ENCODE results near the gene RIMS1.
"Not testable (repeated sequence)": the region's sequence is repeated elsewhere in the genome, so short reads cannot be mapped to it uniquely, and the experiment has no call there.

Gene RIMS1

DNA sequence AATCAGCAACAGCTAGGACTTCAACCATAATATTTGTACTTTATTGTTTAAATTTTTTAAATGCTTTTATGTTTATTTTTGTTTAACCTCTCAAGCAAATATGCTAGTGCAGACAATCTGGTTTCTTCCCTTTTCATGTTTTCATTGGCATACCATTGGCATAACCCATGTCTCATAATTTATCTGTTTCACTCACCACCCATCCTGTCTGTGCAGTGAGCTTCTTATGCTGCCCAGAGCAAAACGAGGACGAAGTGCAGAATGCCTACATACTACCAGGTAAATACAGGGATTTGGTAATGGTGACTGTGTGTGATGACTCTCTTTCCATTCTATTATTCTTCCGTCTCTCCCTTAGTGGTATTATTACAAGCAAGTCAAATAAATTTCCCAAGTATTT, 374.1 kb downstream of the RIMS1 start:
- DNase-seq = no peak

- no peak for DNase-seq
These were observed 375.2 kb downstream of the RIMS1 start for GRCh38 chr6:72261554-72261953.

DNA sequence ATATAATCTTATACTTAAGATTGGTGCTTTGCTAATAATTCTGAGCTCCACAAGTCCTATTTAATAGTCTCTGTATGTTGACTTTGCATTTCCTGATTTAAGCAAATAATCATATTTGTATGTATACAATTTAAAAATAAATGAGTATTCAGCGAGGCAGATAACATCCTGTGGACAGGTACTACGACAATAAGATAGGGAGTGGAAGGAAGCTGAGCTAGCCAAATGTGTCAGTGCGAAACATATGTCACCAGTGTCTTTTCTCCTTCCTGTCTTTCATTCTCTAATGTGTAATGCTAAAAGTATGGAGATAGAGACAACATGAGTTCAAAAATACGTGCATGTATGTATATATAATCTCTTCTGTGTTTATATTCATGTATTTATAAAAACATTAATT, 375.9 kb downstream of the RIMS1 start:
- DNase-seq = no peak

GRCh38 chr6:72267470-72267869, 381.1 kb downstream of the RIMS1 start:
- DNase-seq = no peak

DNA sequence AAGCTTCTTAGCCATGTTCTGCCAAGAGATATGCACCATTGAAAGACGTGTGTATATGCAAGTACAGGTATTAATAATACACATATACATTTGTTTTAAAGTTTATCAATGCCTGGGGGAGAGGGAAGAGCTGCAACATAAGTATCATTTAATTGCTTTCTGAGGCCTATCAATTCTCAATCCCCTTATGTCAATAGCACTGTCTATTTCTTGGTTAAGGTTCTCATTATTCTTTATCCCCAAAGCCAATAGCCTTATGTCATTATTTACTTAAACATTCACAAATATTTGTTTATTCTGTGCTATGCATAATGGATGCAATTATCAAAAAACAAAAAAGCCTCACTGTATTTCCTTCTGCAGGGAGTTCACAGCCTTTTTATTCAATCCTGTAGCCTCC, 385.2 kb downstream of the RIMS1 start:
- DNase-seq = no peak

DNA sequence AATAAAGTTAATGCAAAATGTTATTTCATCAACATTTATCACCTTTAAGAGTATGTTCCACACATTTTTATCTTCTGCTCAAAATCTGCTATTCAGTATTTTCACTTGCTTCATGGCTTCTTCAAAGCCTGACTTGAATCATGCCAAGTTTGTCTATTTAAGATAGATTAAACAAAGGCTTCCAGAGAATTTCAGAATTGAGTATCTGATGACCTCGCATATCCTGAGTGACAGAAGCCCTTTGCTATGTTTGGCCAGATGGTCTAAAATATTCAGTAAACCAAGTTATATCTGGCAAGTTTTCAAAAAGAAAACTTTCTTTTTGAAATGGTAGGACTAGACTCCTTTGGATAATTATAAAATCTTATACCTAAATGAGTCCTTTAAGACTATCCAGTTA, 386.6 kb downstream of the RIMS1 start:
- no peak for DNase-seq

- DNase-seq = no peak
These were observed 389.5 kb downstream of the RIMS1 start for GRCh38 chr6:72275888-72276287.

GRCh38 chr6:72282201-72282600, 395.9 kb downstream of the RIMS1 start:
- no peak for DNase-seq

DNA sequence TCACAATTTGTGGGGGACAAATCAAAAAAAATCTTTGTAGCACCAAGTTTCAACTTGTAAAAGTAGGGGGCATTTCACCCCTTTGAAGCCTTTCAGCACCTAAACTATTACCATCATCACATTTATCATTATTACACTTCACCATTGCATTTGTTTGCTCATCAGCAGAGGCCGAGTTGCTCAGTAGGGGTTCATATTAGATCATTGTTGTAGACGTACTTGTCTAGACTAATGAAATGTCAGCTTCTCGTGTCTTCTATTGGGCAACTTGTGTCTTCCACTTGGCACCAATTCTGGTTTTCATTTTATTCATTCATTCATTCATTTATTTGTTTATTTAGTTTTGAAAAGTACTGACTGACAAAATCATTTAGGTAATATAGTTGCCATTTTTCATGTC, 397.2 kb downstream of the RIMS1 start:
- no peak for DNase-seq

GRCh38 chr6:72286911-72287311, 400.6 kb downstream of the RIMS1 start:
- no peak for DNase-seq

DNA sequence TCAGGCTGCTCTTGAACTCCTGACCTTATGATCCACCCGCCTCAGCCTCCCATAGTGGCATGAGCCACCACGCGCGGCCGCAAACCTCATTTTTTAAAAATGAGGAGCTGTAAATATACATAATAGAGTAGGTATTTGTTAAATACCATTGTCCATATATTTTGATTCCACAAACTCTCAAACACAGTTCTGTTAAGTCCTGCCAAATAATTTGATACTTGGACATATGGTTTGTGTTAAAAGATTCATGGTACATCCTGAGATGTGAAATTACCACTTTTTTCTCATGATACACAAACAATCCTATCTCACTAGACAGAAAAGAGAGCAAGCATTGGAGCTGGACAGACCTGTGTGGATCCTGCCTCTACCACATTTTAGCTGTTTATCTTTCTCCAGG, 401.5 kb downstream of the RIMS1 start:
- DNase-seq = no peak

DNA sequence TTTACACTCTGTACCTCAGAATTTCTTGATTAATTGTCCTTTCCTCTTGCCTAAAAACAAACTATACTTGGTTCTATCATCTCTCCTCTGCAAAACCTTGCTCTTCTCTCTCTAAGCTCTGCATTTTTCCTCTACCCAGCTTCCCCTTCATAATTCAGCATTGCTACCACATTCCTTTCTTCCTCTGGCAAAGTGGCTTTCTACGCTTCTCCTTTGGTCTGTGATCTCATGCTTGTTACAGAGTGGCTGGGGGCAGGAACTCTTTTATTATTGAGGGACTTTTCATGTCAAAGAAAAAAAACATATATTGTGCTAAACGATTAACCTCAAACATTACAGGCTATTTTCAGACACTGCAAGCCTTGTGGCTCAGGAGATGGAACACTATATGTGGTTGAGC, 402.2 kb downstream of the RIMS1 start:
- DNase-seq = no peak

- DNase-seq = no peak
These were observed 404.3 kb downstream of the RIMS1 start for GRCh38 chr6:72290620-72291019.

DNA sequence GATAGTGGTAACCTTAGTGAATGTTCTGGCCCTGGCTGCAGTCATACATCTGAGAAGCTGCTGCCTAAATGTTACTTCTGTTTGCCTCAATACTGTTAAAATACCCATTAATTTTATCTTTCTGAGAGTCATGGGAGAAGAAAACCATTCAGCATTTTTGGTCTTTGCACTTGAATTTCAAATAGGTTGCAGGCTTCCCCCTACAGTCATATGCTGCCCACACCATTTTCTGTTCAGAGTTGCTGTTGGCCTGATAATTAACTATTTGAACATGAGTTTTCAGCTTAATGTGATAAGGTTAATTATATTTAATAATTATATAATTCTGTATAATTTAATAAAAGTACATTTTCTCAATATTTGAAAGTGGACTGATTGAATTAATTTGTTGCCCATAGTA, 410.0 kb downstream of the RIMS1 start:
- no peak for DNase-seq

DNA sequence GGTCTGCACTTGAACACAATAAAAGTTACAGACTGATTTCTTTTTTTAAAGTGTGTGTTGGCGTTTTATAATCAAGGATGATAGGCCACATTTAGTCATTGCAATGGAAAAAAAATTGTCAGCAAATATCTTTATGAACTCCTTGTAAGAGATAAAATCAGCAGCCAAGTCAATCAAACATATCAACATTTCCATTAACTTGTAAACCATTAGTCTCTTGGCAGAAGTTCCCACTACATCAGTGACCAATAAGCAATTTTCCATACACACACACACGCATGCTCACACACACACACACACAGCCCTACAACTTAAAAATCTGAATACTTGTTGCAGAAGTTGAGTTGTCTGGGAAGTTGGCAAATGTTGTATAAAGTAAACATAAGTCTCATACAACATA, 419.6 kb downstream of the RIMS1 start:
- no peak for DNase-seq

DNA sequence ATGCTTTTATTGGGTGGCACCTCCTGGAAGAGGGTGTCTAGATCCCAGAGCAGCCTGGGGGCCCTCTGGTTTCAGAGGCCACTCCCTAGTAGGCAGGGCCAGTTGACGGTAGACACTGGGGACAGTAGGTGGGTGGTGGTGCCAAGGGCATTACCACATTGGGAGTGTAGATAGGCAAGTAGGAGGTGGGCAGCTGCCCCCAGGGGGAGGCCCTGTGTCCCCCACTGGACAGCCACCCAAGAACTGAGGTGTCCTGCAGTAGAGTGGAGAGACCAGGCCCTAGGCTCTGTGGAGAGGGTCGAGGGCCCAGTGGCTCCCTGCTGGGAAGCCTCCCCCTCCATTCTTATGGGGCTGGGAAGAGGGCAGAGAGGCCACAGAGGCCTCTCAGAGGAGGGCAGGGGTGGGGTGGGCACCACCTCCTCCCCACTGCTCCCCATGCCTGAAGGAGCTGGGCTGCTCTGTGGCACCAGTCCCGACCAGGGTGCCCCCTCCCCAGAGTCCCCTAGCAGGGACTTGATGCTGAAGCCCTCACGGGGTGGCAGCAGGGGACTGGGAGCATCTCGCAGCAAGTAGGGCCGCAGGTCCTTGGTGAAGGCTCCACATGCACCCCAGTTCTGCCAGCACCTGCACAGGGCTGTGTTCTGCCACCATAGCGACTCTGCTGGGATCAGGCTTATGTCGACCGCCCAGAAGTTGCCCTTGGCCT, 430.5 kb downstream of the RIMS1 start:
- DNase-seq = no peak

DNA sequence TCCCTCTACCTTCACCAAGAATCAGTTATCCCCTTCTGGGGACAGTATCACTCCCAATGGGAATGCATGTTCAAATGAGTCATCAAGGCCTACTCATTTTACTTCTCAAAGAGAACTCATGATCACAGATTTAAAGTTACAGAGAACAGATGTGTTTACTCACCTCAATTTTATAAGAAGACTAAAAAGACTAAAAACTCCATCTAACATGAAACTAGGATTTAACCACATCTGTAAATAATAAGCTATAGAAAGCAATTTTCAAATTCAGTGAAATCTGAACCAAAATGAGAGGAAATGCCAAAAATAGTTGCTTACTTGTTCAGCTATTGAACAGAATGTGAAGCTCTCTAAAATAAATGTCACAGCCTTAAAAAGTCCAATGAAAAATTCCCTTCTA, 435.4 kb downstream of the RIMS1 start:
- no peak for DNase-seq

GRCh38 chr6:72322771-72323170, 436.4 kb downstream of the RIMS1 start:
- DNase-seq = no peak

GRCh38 chr6:72324591-72324990, 438.2 kb downstream of the RIMS1 start:
- no peak for DNase-seq

- DNase-seq = no peak
These were observed 442.4 kb downstream of the RIMS1 start for GRCh38 chr6:72328775-72329174.

- DNase-seq = not testable (repeated sequence)
These were observed 448.9 kb downstream of the RIMS1 start for GRCh38 chr6:72335203-72335602.

DNA sequence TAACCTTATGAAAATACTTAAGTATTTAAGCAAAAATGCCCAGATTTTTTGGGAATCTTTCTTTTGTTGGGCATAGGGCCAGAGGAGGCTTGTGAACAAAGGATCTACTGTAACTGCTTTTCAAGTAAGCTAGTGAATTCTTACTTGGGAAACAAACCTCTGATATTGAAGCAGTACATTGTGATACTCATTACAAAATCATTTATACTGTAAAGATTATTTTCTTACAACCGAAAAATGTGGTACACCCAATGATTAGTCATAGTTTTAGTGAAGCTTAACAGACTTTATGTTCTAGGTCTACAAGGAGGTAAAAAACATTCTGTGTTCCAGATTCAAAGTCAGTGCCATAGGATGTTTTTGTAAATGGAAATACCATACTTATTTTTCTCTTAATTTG, 462.6 kb downstream of the RIMS1 start:
- DNase-seq = no peak

DNA sequence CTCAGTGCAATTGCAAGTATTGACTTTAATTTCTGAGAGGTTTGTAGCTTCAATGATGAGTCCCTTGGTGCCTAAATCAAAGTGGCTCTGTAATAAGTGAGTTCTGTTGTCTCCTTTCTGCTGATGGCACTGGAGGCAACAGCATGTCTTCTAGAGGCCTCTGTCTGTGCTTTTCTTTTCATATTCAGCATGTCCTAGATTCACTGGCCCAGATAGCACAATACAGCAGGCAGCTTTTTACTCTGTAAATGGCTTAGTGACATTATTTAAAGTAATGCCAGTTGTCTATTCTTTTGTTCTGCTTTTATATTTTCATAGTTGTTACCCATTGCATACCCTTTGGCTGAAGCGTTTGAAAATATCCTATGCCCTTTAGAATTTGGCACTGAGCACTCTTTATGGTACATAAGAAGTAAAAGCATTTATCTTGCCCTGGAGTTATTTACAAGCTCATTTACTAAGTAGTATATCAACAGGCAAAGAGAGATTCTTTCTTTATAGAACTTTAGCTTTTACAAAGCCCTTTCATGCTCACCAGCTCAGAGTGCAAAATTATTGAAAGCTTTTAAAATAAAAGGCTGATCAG, 464.0 kb downstream of the RIMS1 start:
- no peak for DNase-seq

GRCh38 chr6:72363844-72364740, 477.7 kb downstream of the RIMS1 start:
- DNase-seq = no peak
